Liver (tissue), 9 donors: ENCODE data around the gene GLRX5. TPM values are rescaled to one million over a fixed set of nuclear protein-coding genes. Genes with fewer than 3 reads are reported as not detected.

ENCODE experiments used
- DNase-seq: peaks from one replicate; pipeline ENCODE4 v3.0.0-alpha.2; 2017; ENCODE audit warnings: low spot score
- H3K27ac ChIP-seq, 2 donors: one replicate each; pipeline ENCODE4 v1.7.0; 2013; ENCODE audit warnings: inconsistent platforms in 2 of 2, low read length in 2 of 2, control low read depth in 1 of 2, low read depth in 1 of 2, mild to moderate bottlenecking in 1 of 2
- H3K27me3 ChIP-seq, 4 donors: one replicate each; pipeline versions ENCODE4 v1.6.1 to v1.7.0; 2013; ENCODE audit warnings: low read length in 3 of 4, inconsistent platforms in 1 of 4, mild to moderate bottlenecking in 1 of 4, moderate library complexity in 1 of 4; ENCODE audit not compliant: control insufficient read depth in 4 of 4, insufficient read depth in 4 of 4
- H3K36me3 ChIP-seq, 4 donors: one replicate each; pipeline versions ENCODE4 v1.6.1 to v1.7.0; 2013; ENCODE audit warnings: low read length in 3 of 4, mild to moderate bottlenecking in 3 of 4, low read depth in 1 of 4, moderate library complexity in 1 of 4; ENCODE audit not compliant: control insufficient read depth in 4 of 4, insufficient read depth in 3 of 4
- H3K4me1 ChIP-seq, 4 donors: one replicate each; pipeline versions ENCODE4 v1.6.1 to v1.7.0; 2013; ENCODE audit warnings: low read length in 3 of 4, mild to moderate bottlenecking in 3 of 4, moderate library complexity in 1 of 4; ENCODE audit not compliant: control insufficient read depth in 4 of 4, insufficient read depth in 4 of 4
- H3K4me3 ChIP-seq, 3 donors: one replicate each; pipeline versions ENCODE4 v1.6.1 to v1.7.0; 2013; ENCODE audit warnings: low read length in 3 of 3, control low read depth in 1 of 3, low read depth in 1 of 3, mild to moderate bottlenecking in 1 of 3
- H3K9ac ChIP-seq, 2 donors: one replicate each; pipeline ENCODE4 v1.7.0; 2013; ENCODE audit warnings: low read length in 2 of 2, mild to moderate bottlenecking in 2 of 2, moderate library complexity in 2 of 2, control low read depth in 1 of 2, low read depth in 1 of 2
- H3K9me3 ChIP-seq, 4 donors: one replicate each; pipeline versions ENCODE4 v1.6.1 to v1.7.0; 2013; ENCODE audit warnings: low read length in 3 of 4; ENCODE audit not compliant: control insufficient read depth in 4 of 4
- GABPA ChIP-seq, 2 donors: IDR thresholded peaks in 1 of 2; conservative IDR thresholded peaks in 1 of 2; 2 replicates each; pipeline ENCODE4 v1.6.1; 2016; ENCODE audit warnings: antibody characterized with exemption in 2 of 2, mild to moderate bottlenecking in 1 of 2, moderate library complexity in 1 of 2
- HNF4A ChIP-seq, 2 donors: conservative IDR thresholded peaks; 2 replicates each; pipeline ENCODE4 v1.6.1; 2016; ENCODE audit warnings: antibody characterized with exemption in 2 of 2, mild to moderate bottlenecking in 2 of 2
- HNF4G ChIP-seq: IDR thresholded peaks from 2 replicates; pipeline ENCODE4 v1.6.1; 2016; ENCODE audit warnings: antibody characterized with exemption
- MAX ChIP-seq: IDR thresholded peaks from 2 replicates; pipeline ENCODE4 v1.6.1; 2016; ENCODE audit warnings: antibody characterized with exemption
- RAD21 ChIP-seq, 2 donors: IDR thresholded peaks; 2 replicates each; pipeline ENCODE4 v1.6.1; 2016; ENCODE audit warnings: antibody characterized with exemption in 2 of 2, mild to moderate bottlenecking in 2 of 2
- RXRA ChIP-seq, 2 donors: IDR thresholded peaks; 2 replicates each; pipeline ENCODE4 v1.6.1; 2017 to 2018; ENCODE audit warnings: antibody characterized with exemption in 2 of 2, mild to moderate bottlenecking in 1 of 2
- SP1 ChIP-seq: IDR thresholded peaks from 2 replicates; pipeline ENCODE4 v1.6.1; 2018; ENCODE audit warnings: antibody characterized with exemption, mild to moderate bottlenecking
- TAF1 ChIP-seq: conservative IDR thresholded peaks from 2 replicates; pipeline ENCODE4 v1.6.1; 2016; ENCODE audit warnings: antibody characterized with exemption, mild to moderate bottlenecking
- WGBS: extraction: QIAGEN DNeasy Blood & Tissue Kit; methylation state at CpG from one replicate; pipeline ENCODE4 v1.1.7; 2013; 5-methylcytosine and 5-hydroxymethylcytosine counted together
- polyA plus RNA-seq, 2 donors: library from polyadenylated mRNA; stranded (reverse) in 1 of 2; unstranded in 1 of 2; fragments of 200-250 nt in 1 of 2; fragments of >200 nt in 1 of 2; fragmentation: Nextera tagmentation in 1 of 2; extraction: Ambion mirVana in 1 of 2; gene quantifications; one replicate each; pipeline versions ENCODE4 v1.2.1 to v1.2.3, GENCODE V29; 2013 to 2015
- total RNA-seq, 2 donors: library from RNA; depleted of rRNA; stranded (reverse); fragments of >200 nt; gene quantifications; one replicate each; pipeline ENCODE4 v1.2.3, GENCODE V29; 2014
- TF ChIP-seq, protein P1 (sequence below): IDR thresholded peaks from 2 replicates; pipeline ENCODE4 v1.6.1; 2016; ENCODE audit warnings: antibody characterized with exemption, mild to moderate bottlenecking
- TF ChIP-seq, protein P2 (sequence below): IDR thresholded peaks from 2 replicates; pipeline ENCODE4 v1.6.1; 2016; ENCODE audit warnings: antibody characterized with exemption
- donor health status: healthy.
- donor health status: healthy.
- donor health status: healthy.
- donor health status: healthy.
- donor health status: healthy.

The GLRX5 gene
- total and polyA plus RNA-seq, 4 donors: 28.4 to 172 (median 39.7) TPM

GRCh38 chr14:95548328-95548929 lies 13.6 kb downstream of the GLRX5 start:
- Histone ChIP-seq H3K27me3 (no peaks in the 10 kb centered on the region), H3K4me1 (peaks cover 0 to 10% (median 5%) of the 10 kb centered on the region in 4 donors), H3K27ac (no peak overlapping the region), H3K36me3 (peaks cover 0 to 12% (median 3%) of the 10 kb centered on the region in 4 donors), H3K4me3 (no peak overlapping the region), H3K9me3 (no peaks in the 10 kb centered on the region), H3K9ac (no peak overlapping the region)
- TF ChIP-seq RXRA (IDR thresholded peaks at IDR 0.05): no peak
- TF ChIP-seq MAX: no peak
- TF ChIP-seq, protein P1, sequence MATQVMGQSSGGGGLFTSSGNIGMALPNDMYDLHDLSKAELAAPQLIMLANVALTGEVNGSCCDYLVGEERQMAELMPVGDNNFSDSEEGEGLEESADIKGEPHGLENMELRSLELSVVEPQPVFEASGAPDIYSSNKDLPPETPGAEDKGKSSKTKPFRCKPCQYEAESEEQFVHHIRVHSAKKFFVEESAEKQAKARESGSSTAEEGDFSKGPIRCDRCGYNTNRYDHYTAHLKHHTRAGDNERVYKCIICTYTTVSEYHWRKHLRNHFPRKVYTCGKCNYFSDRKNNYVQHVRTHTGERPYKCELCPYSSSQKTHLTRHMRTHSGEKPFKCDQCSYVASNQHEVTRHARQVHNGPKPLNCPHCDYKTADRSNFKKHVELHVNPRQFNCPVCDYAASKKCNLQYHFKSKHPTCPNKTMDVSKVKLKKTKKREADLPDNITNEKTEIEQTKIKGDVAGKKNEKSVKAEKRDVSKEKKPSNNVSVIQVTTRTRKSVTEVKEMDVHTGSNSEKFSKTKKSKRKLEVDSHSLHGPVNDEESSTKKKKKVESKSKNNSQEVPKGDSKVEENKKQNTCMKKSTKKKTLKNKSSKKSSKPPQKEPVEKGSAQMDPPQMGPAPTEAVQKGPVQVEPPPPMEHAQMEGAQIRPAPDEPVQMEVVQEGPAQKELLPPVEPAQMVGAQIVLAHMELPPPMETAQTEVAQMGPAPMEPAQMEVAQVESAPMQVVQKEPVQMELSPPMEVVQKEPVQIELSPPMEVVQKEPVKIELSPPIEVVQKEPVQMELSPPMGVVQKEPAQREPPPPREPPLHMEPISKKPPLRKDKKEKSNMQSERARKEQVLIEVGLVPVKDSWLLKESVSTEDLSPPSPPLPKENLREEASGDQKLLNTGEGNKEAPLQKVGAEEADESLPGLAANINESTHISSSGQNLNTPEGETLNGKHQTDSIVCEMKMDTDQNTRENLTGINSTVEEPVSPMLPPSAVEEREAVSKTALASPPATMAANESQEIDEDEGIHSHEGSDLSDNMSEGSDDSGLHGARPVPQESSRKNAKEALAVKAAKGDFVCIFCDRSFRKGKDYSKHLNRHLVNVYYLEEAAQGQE: no peak
- TF ChIP-seq, protein P2, sequence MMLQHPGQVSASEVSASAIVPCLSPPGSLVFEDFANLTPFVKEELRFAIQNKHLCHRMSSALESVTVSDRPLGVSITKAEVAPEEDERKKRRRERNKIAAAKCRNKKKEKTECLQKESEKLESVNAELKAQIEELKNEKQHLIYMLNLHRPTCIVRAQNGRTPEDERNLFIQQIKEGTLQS: no peak
- TF ChIP-seq SP1: no peak
- TF ChIP-seq TAF1: no peak
- WGBS: 80% methylated on average over 9 of the region's 9 CpGs
- no peak for DNase-seq

DNA sequence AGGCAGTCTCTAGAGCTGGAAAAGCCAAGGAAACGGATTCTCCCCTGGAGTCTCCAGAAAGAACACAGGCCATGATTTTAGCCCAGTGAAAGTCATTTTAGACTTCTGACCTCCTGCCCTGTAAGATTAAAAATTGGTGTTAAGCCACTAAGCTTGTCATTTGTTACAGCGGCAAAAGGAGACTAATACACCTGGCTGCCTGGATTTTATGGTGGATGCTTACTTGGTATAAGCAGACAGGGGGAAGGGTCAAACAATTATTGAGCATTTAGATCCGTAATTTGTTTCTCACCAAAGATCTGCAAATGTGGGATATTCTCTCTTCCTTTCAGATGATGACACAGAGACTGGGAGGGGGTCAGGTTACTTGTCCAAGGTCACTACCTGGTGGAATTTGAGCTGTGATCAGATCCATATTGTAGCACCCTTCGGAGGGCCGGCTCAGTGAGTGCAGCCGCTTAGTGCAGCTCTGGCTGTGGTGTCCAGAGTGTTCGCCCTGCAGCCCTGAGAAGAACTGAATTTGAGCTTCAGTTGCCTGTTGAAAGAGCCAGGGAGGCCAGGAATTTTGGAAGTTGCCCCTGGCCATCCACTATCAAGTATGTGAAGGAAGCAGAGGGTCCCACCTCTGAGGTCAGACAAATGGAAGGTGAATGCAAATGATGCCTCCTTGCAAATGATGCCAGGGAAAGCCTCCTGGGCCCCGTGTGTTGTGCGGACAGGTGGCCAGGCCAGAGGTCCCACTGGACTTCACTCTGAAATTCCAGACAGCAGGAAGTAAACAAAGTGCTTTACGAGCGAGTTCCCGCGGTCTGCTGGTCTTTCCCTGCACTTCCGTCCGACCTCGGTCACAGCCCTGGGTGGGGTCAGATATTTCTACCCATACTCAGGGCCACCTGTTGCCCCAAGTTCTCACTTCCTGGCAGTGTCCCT lies 15.1 kb downstream of the GLRX5 start:
- no peak for DNase-seq
- no peak overlapping the region for H3K9ac ChIP-seq
- H3K36me3 ChIP-seq: peaks cover 0 to 8% (median 1%) of the 10 kb centered on the region in 4 donors
- H3K27me3 ChIP-seq: no peaks in the 10 kb centered on the region
- peak overlapping the region; percentile 22 to 54 for H3K27ac ChIP-seq
- WGBS: 57% methylated on average over 16 of the region's 16 CpGs
- H3K4me1 ChIP-seq: peaks cover 0 to 9% (median 5%) of the 10 kb centered on the region in 4 donors
- no peaks in the 10 kb centered on the region for H3K9me3 ChIP-seq
- no peak overlapping the region for H3K4me3 ChIP-seq
- TF ChIP-seq RAD21 (IDR thresholded peaks at IDR 0.05) (no peak), SP1 (peak; percentile 5), GABPA (IDR thresholded peaks at IDR 0.05 in 1 of 2, conservative IDR thresholded peaks at IDR 0.05 in 1 of 2) (peak; percentile 37 to 79), HNF4G (no peak), RXRA (IDR thresholded peaks at IDR 0.05) (peak in 1 of 2 donors; percentile 29), TAF1 (no peak), HNF4A (conservative IDR thresholded peaks at IDR 0.05) (peak; percentile 49 to 60)
- TF ChIP-seq, protein P1: no peak
